HepG2 (cell line): ENCODE measurements around the gene GNAI2. TPM values are rescaled to one million over a fixed set of nuclear protein-coding genes. Genes with fewer than 3 reads are reported as not detected.

Experiments
- ATAC-seq: fragments of 200-7000 bp; cut with Tn5 transposase; 3 replicates; pipeline ENCODE4 v1.9.1; 2020; ENCODE audit warnings: mild to moderate bottlenecking, moderate library complexity
- BruUV-seq: library from RNA; stranded (reverse); fragments of 400-500 nt; replicated peaks from 2 replicates; lab custom pipeline; 2021; lab: Mats Ljungman, UMichigan
- CTCF ChIA-PET: fragments of 300-600 bp; formaldehyde crosslinking; extraction: SDS; loops from one replicate; lab custom pipeline; 2021; ENCODE audit warnings: low total read pairs, inconsistent platforms, low intra/inter-chr PET ratio; lab: Yijun Ruan, JAX
- POLR2A ChIA-PET: fragments of 350-600 bp; sonication (Branson Sonifier 250); formaldehyde crosslinking; loops from one replicate; lab custom pipeline; 2020; ENCODE audit warnings: antibody characterized with exemption, inconsistent platforms; lab: Yijun Ruan, JAX
- DNase-seq: peaks from one replicate; pipeline ENCODE4 v3.0.0-alpha.2; 2015; ENCODE audit warnings: low spot score
- FAIRE-seq: peaks from 3 replicates; lab custom pipeline; 2011; peaks lifted over from hg19 to GRCh38; lab: Jason Lieb, UNC
- H2AFZ ChIP-seq: one replicate; pipeline ENCODE4 v1.6.1; 2011; ENCODE audit warnings: low read length, inconsistent platforms
- H3K27ac ChIP-seq: fragments of 300-600 bp; 3 replicates; pipeline ENCODE4 v1.8.0; 2011; ENCODE audit warnings: mixed run types, mild to moderate bottlenecking, mixed read lengths, low read length, inconsistent platforms; ENCODE audit not compliant: insufficient read depth; ENCODE audit errors: extremely low read length
- H3K27me3 ChIP-seq, 2 experiments: fragments of 200-600 bp in 1 of 2; 2 replicates in 1 of 2; 3 replicates in 1 of 2; pipeline versions ENCODE4 v1.6.0 to v1.8.0; 2011; ENCODE audit warnings: low read length in 2 of 2, mild to moderate bottlenecking in 2 of 2, moderate library complexity in 2 of 2, inconsistent platforms in 1 of 2; ENCODE audit not compliant: insufficient read depth in 2 of 2, control insufficient read depth in 1 of 2
- H3K36me3 ChIP-seq, 2 experiments: fragments of 200-600 bp in 1 of 2; replicated peaks in 1 of 2; 2 replicates in 1 of 2; 3 replicates in 1 of 2; pipeline versions ENCODE4 v1.5.1 to v1.8.0; 2011; ENCODE audit warnings: low read length in 2 of 2, inconsistent platforms in 1 of 2; ENCODE audit not compliant: insufficient read depth in 2 of 2, control insufficient read depth in 1 of 2
- H3K4me1 ChIP-seq: 2 replicates; pipeline ENCODE4 v1.5.1; 2012; ENCODE audit warnings: low read length, inconsistent platforms; ENCODE audit not compliant: insufficient read depth
- H3K4me2 ChIP-seq: 2 replicates; pipeline ENCODE4 v1.6.0; 2011; ENCODE audit warnings: low read depth, low read length, inconsistent platforms
- H3K4me3 ChIP-seq, 3 experiments: fragments of 200-600 bp in 1 of 3; sonication (generic), shearing (Covaris generic) in 1 of 3; replicated peaks in 1 of 3; 2 replicates each; pipeline ENCODE4 v1.5.1; 2011 to 2016; ENCODE audit warnings: low read length in 3 of 3, inconsistent platforms in 2 of 3, low read depth in 2 of 3, mild to moderate bottlenecking in 2 of 3, control low read depth in 1 of 3, mixed read lengths in 1 of 3; ENCODE audit not compliant: insufficient read depth in 1 of 3
- H3K79me2 ChIP-seq: one replicate; pipeline ENCODE4 v1.6.1; 2011; ENCODE audit warnings: low read length, inconsistent platforms; ENCODE audit not compliant: insufficient read depth
- H3K9ac ChIP-seq: 2 replicates; pipeline ENCODE4 v1.6.0; 2011; ENCODE audit warnings: mild to moderate bottlenecking, low read depth, low read length, inconsistent platforms; ENCODE audit not compliant: insufficient read depth
- H3K9me3 ChIP-seq: 2 replicates; pipeline ENCODE4 v1.5.1; 2012; ENCODE audit warnings: mild to moderate bottlenecking, low read length
- H4K20me1 ChIP-seq: 2 replicates; pipeline ENCODE4 v1.6.0; 2011; ENCODE audit warnings: inconsistent platforms, mild to moderate bottlenecking, low read length, moderate library complexity; ENCODE audit not compliant: insufficient read depth
- AKAP8 ChIP-seq: sonication (generic); formaldehyde crosslinking; IDR thresholded peaks from 2 replicates; pipeline ENCODE4 v1.5.1; 2020; ENCODE audit warnings: mild to moderate bottlenecking, missing genetic modification reagents
- HES4 ChIP-seq: sonication (generic); formaldehyde crosslinking; IDR thresholded peaks from 2 replicates; pipeline ENCODE4 v1.9.0; 2021; ENCODE audit warnings: mild to moderate bottlenecking, missing genetic modification reagents, borderline replicate concordance
- NBN ChIP-seq: fragments of 450-650 bp; conservative IDR thresholded peaks from 2 replicates; pipeline ENCODE4 v1.6.1; 2017
- SMAD9 ChIP-seq: sonication (generic); formaldehyde crosslinking; IDR thresholded peaks from 2 replicates; pipeline ENCODE4 v1.5.1; 2020; ENCODE audit warnings: mild to moderate bottlenecking, missing genetic modification reagents
- TEAD2 ChIP-seq: sonication (generic); formaldehyde crosslinking; IDR thresholded peaks from 2 replicates; pipeline ENCODE4 v1.9.0; 2021; ENCODE audit warnings: missing genetic modification reagents
- XRCC5 ChIP-seq: fragments of 200-400 bp; formaldehyde crosslinking; optimal IDR thresholded peaks from 2 replicates; pipeline ENCODE3; 2017; ENCODE audit warnings: mild to moderate bottlenecking, low read length
- ZBTB20 ChIP-seq: sonication (generic); formaldehyde crosslinking; IDR thresholded peaks from 2 replicates; pipeline ENCODE4 v1.8.1; 2023; ENCODE audit warnings: missing genetic modification reagents, low read depth, mild to moderate bottlenecking, borderline replicate concordance
- ZNF367 ChIP-seq: sonication (generic); formaldehyde crosslinking; IDR thresholded peaks from 2 replicates; pipeline ENCODE4 v1.4.0; 2020; ENCODE audit warnings: missing genetic modification reagents, borderline replicate concordance
- ZNF451 ChIP-seq: sonication (generic); formaldehyde crosslinking; IDR thresholded peaks from 2 replicates; pipeline ENCODE4 v1.5.0; 2020; ENCODE audit warnings: mild to moderate bottlenecking, missing genetic modification reagents
- ZNF788 ChIP-seq: sonication (generic); formaldehyde crosslinking; IDR thresholded peaks from 2 replicates; pipeline ENCODE4 v1.5.0; 2020; ENCODE audit warnings: mild to moderate bottlenecking, missing genetic modification reagents, borderline replicate concordance
- WGBS: methylation state at CpG from one replicate; pipeline ENCODE4 v1.1.6; 2017; ENCODE audit warnings: low lambda C conversion rate; 5-methylcytosine and 5-hydroxymethylcytosine counted together
- in situ Hi-C: cut with HindIII; loops from 2 replicates; pipeline ENCODE4 v1.10.0; 2017; ENCODE audit warnings: low pct_unique_long_range_greater_than_20kb; ENCODE audit not compliant: extremely low pct_ligation_motif_present
- intact Hi-C: fragments of 100-400 bp; cut with micrococcal nuclease; formaldehyde crosslinking; loops from one replicate; pipeline ENCODE4 v1.10.0; 2022; ENCODE audit not compliant: unreplicated experiment
- polyA plus RNA-seq, 8 experiments: library from polyadenylated mRNA; depleted of rRNA in 3 of 8; stranded (reverse) in 7 of 8; unstranded in 1 of 8; fragments of >200 nt; fragmentation: Illumina TruSeq in 4 of 8; extraction: Trizol in 4 of 8; gene quantifications; 2 replicates each; pipeline versions ENCODE4 v1.2.1 to v1.2.3, GENCODE V29; 2011 to 2016; ENCODE audit warnings: low read depth in 4 of 8, missing spikeins in 1 of 8, mixed read lengths in 1 of 8; ENCODE audit not compliant: insufficient read depth in 1 of 8
- total RNA-seq, 5 experiments: library from RNA; depleted of rRNA; stranded (reverse); fragments of >200 nt; fragmentation: Illumina TruSeq; extraction: Trizol; gene quantifications; 2 replicates each; pipeline ENCODE4 v1.2.3, GENCODE V29; 2016; ENCODE audit warnings: low read depth in 1 of 5
- TF ChIP-seq, protein P1 (sequence below): sonication (generic); formaldehyde crosslinking; IDR thresholded peaks from 2 replicates; pipeline ENCODE4 v1.4.0; 2020; ENCODE audit warnings: mild to moderate bottlenecking, low read depth, missing genetic modification reagents
- TF ChIP-seq, protein P2 (sequence below): sonication (generic); formaldehyde crosslinking; IDR thresholded peaks from 2 replicates; pipeline ENCODE4 v1.9.0; 2021; ENCODE audit warnings: missing genetic modification reagents, borderline replicate concordance
- TF ChIP-seq, protein P3 (sequence below): conservative IDR thresholded peaks from 2 replicates; pipeline ENCODE4 v1.6.1; 2018; ENCODE audit warnings: missing genetic modification reagents
- TF ChIP-seq, protein P4 (sequence below): sonication (generic); formaldehyde crosslinking; conservative IDR thresholded peaks from 2 replicates; pipeline ENCODE4 v1.8.1; 2023; ENCODE audit warnings: missing genetic modification reagents
- TF ChIP-seq, protein P5 (sequence below): sonication (generic); formaldehyde crosslinking; IDR thresholded peaks from 2 replicates; pipeline ENCODE4 v1.8.1; 2022; ENCODE audit warnings: mild to moderate bottlenecking, missing genetic modification reagents

The GNAI2 gene
- total and polyA plus RNA-seq, 2 of the 13 experiments (the other 11 are each of a cell fraction or from before 2014, with no cell fraction given) = 51.1 to 66.2 TPM

DNA sequence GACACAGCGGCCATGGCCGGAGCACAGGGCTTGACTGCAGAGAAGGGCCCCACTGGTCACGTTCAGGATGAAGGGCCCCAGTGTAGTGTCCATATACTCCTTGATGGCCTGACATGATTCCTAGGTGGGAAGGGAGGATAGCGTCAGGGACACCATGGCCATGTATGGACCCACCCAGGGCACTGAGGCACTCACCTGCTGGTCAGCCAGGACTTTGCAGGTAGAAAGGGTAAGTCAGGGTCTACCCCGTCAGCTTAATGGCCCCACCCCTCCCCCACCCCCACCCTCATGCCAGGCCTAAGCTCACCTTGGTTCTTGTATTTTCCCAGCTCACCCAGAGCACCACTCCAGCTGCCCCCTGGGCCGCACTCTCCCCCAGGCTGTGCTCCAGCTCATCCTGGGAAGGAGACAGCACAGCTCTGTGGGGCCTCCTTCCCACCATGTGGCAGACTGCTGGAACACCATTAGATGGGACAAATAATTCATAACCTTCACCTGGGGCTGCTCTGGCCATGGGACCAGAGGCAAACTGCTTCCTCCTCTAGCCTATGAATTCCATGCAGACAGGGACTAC lies 64.8 kb downstream of the GNAI2 start:
- no TSS peak for BruUV-seq
- WGBS = 87% methylated on average over 4 of the region's 6 CpGs
- H3K9me3 ChIP-seq = no peaks in the 10 kb centered on the region
- ATAC-seq (no peak), FAIRE-seq (no peak), DNase-seq (no peak)
- H3K36me3 ChIP-seq = peaks cover 1 to 3% of the 10 kb centered on the region in 2 experiments; a peak in 2 of 5 replicates
- H2AFZ ChIP-seq = no peak overlapping the region
- in situ Hi-C loops = no loop called here
- ChIA-PET POLR2A (interaction anchor here (0.7 to 7.9 kb wide), 7 partner anchors 8 to 92 kb away, joined by 4 to 222 read pairs (median 31); partner anchors contain the start of genes HYAL2, IFRD2 and TUSC2), CTCF (no interaction called here)
- H3K4me3 ChIP-seq = peak overlapping the region in 2 of 3 experiments; percentile 25 to 53; a peak in 4 of 6 replicates
- intact Hi-C loops = loop anchor here (5.0 kb wide), 1 partner anchor 38 kb away; no protein-coding TSS in a partner anchor
- H4K20me1 ChIP-seq = peaks cover 11% of the 10 kb centered on the region
- peak overlapping the region; percentile 87 for H3K27ac ChIP-seq
- peaks cover 36% of the 10 kb centered on the region for H3K79me2 ChIP-seq
- peak overlapping the region; percentile 63 for H3K9ac ChIP-seq
- H3K4me1 ChIP-seq = peaks cover 61% of the 10 kb centered on the region
- no peaks in the 10 kb centered on the region; a peak in 1 of 5 replicates for H3K27me3 ChIP-seq
- peak overlapping the region; percentile 86 for H3K4me2 ChIP-seq
- TF ChIP-seq HES4 (CRISPR knock-in tag) (0 out of 2 replicates have a peak, but pooled peaks have one; percentile 50), ZNF451 (CRISPR knock-in tag) (no peak), XRCC5 (no peak), ZNF367 (no peak), ZNF788 (CRISPR knock-in tag) (0 out of 2 replicates have a peak, but pooled peaks have one; percentile 36), TEAD2 (CRISPR knock-in tag) (no peak), AKAP8 (CRISPR knock-in tag) (no peak), NBN (no peak), SMAD9 (CRISPR knock-in tag) (no peak), ZBTB20 (CRISPR knock-in tag) (no peak)
- TF ChIP-seq, protein P1, sequence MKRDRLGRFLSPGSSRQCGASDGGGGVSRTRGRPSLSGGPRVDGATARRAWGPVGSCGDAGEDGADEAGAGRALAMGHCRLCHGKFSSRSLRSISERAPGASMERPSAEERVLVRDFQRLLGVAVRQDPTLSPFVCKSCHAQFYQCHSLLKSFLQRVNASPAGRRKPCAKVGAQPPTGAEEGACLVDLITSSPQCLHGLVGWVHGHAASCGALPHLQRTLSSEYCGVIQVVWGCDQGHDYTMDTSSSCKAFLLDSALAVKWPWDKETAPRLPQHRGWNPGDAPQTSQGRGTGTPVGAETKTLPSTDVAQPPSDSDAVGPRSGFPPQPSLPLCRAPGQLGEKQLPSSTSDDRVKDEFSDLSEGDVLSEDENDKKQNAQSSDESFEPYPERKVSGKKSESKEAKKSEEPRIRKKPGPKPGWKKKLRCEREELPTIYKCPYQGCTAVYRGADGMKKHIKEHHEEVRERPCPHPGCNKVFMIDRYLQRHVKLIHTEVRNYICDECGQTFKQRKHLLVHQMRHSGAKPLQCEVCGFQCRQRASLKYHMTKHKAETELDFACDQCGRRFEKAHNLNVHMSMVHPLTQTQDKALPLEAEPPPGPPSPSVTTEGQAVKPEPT (CRISPR knock-in tag) = no peak
- TF ChIP-seq, protein P2, sequence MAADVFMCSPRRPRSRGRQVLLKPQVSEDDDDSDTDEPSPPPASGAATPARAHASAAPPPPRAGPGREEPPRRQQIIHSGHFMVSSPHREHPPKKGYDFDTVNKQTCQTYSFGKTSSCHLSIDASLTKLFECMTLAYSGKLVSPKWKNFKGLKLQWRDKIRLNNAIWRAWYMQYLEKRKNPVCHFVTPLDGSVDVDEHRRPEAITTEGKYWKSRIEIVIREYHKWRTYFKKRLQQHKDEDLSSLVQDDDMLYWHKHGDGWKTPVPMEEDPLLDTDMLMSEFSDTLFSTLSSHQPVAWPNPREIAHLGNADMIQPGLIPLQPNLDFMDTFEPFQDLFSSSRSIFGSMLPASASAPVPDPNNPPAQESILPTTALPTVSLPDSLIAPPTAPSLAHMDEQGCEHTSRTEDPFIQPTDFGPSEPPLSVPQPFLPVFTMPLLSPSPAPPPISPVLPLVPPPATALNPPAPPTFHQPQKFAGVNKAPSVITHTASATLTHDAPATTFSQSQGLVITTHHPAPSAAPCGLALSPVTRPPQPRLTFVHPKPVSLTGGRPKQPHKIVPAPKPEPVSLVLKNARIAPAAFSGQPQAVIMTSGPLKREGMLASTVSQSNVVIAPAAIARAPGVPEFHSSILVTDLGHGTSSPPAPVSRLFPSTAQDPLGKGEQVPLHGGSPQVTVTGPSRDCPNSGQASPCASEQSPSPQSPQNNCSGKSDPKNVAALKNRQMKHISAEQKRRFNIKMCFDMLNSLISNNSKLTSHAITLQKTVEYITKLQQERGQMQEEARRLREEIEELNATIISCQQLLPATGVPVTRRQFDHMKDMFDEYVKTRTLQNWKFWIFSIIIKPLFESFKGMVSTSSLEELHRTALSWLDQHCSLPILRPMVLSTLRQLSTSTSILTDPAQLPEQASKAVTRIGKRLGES (CRISPR knock-in tag) = no peak
- TF ChIP-seq, protein P3, sequence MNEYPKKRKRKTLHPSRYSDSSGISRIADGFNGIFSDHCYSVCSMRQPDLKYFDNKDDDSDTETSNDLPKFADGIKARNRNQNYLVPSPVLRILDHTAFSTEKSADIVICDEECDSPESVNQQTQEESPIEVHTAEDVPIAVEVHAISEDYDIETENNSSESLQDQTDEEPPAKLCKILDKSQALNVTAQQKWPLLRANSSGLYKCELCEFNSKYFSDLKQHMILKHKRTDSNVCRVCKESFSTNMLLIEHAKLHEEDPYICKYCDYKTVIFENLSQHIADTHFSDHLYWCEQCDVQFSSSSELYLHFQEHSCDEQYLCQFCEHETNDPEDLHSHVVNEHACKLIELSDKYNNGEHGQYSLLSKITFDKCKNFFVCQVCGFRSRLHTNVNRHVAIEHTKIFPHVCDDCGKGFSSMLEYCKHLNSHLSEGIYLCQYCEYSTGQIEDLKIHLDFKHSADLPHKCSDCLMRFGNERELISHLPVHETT (CRISPR knock-in tag) = no peak
- TF ChIP-seq, protein P4, sequence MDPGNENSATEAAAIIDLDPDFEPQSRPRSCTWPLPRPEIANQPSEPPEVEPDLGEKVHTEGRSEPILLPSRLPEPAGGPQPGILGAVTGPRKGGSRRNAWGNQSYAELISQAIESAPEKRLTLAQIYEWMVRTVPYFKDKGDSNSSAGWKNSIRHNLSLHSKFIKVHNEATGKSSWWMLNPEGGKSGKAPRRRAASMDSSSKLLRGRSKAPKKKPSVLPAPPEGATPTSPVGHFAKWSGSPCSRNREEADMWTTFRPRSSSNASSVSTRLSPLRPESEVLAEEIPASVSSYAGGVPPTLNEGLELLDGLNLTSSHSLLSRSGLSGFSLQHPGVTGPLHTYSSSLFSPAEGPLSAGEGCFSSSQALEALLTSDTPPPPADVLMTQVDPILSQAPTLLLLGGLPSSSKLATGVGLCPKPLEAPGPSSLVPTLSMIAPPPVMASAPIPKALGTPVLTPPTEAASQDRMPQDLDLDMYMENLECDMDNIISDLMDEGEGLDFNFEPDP = 0 out of 2 replicates have a peak, but pooled peaks have one; percentile 52
- TF ChIP-seq, protein P5, sequence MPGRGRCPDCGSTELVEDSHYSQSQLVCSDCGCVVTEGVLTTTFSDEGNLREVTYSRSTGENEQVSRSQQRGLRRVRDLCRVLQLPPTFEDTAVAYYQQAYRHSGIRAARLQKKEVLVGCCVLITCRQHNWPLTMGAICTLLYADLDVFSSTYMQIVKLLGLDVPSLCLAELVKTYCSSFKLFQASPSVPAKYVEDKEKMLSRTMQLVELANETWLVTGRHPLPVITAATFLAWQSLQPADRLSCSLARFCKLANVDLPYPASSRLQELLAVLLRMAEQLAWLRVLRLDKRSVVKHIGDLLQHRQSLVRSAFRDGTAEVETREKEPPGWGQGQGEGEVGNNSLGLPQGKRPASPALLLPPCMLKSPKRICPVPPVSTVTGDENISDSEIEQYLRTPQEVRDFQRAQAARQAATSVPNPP (CRISPR knock-in tag) = no peak
